Loucy (cell line): ENCODE results near the gene NLRP3.

Experiments
- EZH2phosphoT487 ChIP-seq: fragments of 200-600 bp; IDR thresholded peaks from 2 replicates; pipeline ENCODE4 v1.6.1; 2018; ENCODE audit warnings: antibody characterized with exemption, mild to moderate bottlenecking, moderate library complexity, borderline replicate concordance
- TF ChIP-seq, protein P1 (sequence below): fragments of 200-600 bp; sonication (generic); conservative IDR thresholded peaks from 2 replicates; pipeline ENCODE4 v1.5.1; 2014; ENCODE audit warnings: mild to moderate bottlenecking, antibody characterized with exemption, low read length

DNA sequence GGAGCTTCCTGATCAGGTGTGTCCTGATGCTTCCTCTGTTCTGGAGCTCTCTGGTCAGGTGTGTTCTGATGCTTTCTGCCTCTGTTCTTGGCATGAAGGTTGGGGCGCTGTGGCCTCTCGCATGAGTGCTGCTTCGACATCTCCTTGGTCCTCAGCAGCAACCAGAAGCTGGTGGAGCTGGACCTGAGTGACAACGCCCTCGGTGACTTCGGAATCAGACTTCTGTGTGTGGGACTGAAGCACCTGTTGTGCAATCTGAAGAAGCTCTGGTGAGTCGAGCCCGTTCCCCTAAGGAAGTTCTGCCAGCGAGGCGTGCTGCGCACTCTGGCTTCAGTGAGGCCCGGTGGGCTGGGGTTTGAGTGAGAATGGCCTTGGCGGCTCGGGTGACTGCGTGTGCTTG is 18.0 kb downstream of the NLRP3 start:
- TF ChIP-seq, protein P1, sequence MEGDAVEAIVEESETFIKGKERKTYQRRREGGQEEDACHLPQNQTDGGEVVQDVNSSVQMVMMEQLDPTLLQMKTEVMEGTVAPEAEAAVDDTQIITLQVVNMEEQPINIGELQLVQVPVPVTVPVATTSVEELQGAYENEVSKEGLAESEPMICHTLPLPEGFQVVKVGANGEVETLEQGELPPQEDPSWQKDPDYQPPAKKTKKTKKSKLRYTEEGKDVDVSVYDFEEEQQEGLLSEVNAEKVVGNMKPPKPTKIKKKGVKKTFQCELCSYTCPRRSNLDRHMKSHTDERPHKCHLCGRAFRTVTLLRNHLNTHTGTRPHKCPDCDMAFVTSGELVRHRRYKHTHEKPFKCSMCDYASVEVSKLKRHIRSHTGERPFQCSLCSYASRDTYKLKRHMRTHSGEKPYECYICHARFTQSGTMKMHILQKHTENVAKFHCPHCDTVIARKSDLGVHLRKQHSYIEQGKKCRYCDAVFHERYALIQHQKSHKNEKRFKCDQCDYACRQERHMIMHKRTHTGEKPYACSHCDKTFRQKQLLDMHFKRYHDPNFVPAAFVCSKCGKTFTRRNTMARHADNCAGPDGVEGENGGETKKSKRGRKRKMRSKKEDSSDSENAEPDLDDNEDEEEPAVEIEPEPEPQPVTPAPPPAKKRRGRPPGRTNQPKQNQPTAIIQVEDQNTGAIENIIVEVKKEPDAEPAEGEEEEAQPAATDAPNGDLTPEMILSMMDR, result no peak
- TF ChIP-seq EZH2phosphoT487, result no peak
